HEK293 (cell line): ENCODE measurements around the gene SMTN.

Experiments used
- GLIS1 ChIP-seq: fragments of 450-650 bp; formaldehyde crosslinking; IDR thresholded peaks from 2 replicates; pipeline ENCODE4 v1.5.1; 2016; ENCODE audit warnings: missing biosample characterization, missing genetic modification characterization
- GLIS2 ChIP-seq: fragments of 450-650 bp; formaldehyde crosslinking; IDR thresholded peaks from 2 replicates; pipeline ENCODE4 v1.5.1; 2016; ENCODE audit warnings: missing biosample characterization, missing genetic modification characterization
- KLF1 ChIP-seq: fragments of 450-650 bp; formaldehyde crosslinking; IDR thresholded peaks from 2 replicates; pipeline ENCODE4 v1.5.1; 2016; ENCODE audit warnings: missing biosample characterization, missing genetic modification characterization
- KLF9 ChIP-seq: fragments of 450-650 bp; formaldehyde crosslinking; IDR thresholded peaks from 2 replicates; pipeline ENCODE4 v1.5.1; 2016; ENCODE audit warnings: missing biosample characterization, missing genetic modification characterization, low read depth
- PRDM6 ChIP-seq: fragments of 450-650 bp; formaldehyde crosslinking; IDR thresholded peaks from 2 replicates; pipeline ENCODE4 v1.5.1; 2017; ENCODE audit warnings: missing biosample characterization, missing genetic modification characterization
- SP3 ChIP-seq: fragments of 450-650 bp; formaldehyde crosslinking; IDR thresholded peaks from 2 replicates; pipeline ENCODE4 v1.5.1; 2016; ENCODE audit warnings: missing biosample characterization, missing genetic modification characterization
- TRIM28 ChIP-seq: IDR thresholded peaks from 2 replicates; pipeline ENCODE4 v1.6.1; 2011; ENCODE audit warnings: low read length, control low read depth, borderline replicate concordance
- ZBTB17 ChIP-seq: fragments of 450-650 bp; formaldehyde crosslinking; IDR thresholded peaks from 2 replicates; pipeline ENCODE4 v1.5.1; 2016; ENCODE audit warnings: missing biosample characterization, missing genetic modification characterization
- ZFHX2 ChIP-seq: fragments of 450-650 bp; formaldehyde crosslinking; conservative IDR thresholded peaks from 2 replicates; pipeline ENCODE4 v1.5.1; 2016; ENCODE audit warnings: missing biosample characterization, missing genetic modification characterization
- ZIC2 ChIP-seq: fragments of 450-650 bp; formaldehyde crosslinking; IDR thresholded peaks from 2 replicates; pipeline ENCODE4 v1.5.1; 2016; ENCODE audit warnings: missing biosample characterization, missing genetic modification characterization
- ZNF10 ChIP-seq: fragments of 450-650 bp; formaldehyde crosslinking; IDR thresholded peaks from 2 replicates; pipeline ENCODE4 v1.5.1; 2017; ENCODE audit warnings: missing biosample characterization, missing genetic modification characterization
- ZNF146 ChIP-seq: fragments of 450-650 bp; formaldehyde crosslinking; IDR thresholded peaks from 2 replicates; pipeline ENCODE4 v1.5.1; 2016; ENCODE audit warnings: missing biosample characterization, missing genetic modification characterization
- ZNF202 ChIP-seq: fragments of 450-650 bp; formaldehyde crosslinking; IDR thresholded peaks from 2 replicates; pipeline ENCODE4 v1.5.1; 2016; ENCODE audit warnings: missing biosample characterization, missing genetic modification characterization, borderline replicate concordance
- ZNF214 ChIP-seq: fragments of 450-650 bp; formaldehyde crosslinking; IDR thresholded peaks from 2 replicates; pipeline ENCODE4 v1.5.1; 2017; ENCODE audit warnings: missing biosample characterization, mild to moderate bottlenecking, missing genetic modification characterization, borderline replicate concordance
- ZNF274 ChIP-seq, 2 experiments: fragments of 200-500 bp in 1 of 2; fragments of 450-650 bp in 1 of 2; sonication (Bioruptor generic) in 1 of 2; formaldehyde crosslinking in 1 of 2; IDR thresholded peaks; 2 replicates each; pipeline versions ENCODE4 v1.5.1 to v1.6.1; 2014 to 2016; ENCODE audit warnings: borderline replicate concordance in 1 of 2, inconsistent platforms in 1 of 2, low read length in 1 of 2, missing biosample characterization in 1 of 2, missing genetic modification characterization in 1 of 2
- ZNF280C ChIP-seq: fragments of 450-650 bp; formaldehyde crosslinking; IDR thresholded peaks from 2 replicates; pipeline ENCODE4 v1.5.1; 2016; ENCODE audit warnings: missing biosample characterization, missing genetic modification characterization
- ZNF335 ChIP-seq: fragments of 450-650 bp; formaldehyde crosslinking; conservative IDR thresholded peaks from 2 replicates; pipeline ENCODE4 v1.5.1; 2016; ENCODE audit warnings: missing biosample characterization, missing genetic modification characterization
- ZNF341 ChIP-seq: fragments of 450-650 bp; formaldehyde crosslinking; IDR thresholded peaks from 2 replicates; pipeline ENCODE4; 2016; ENCODE audit warnings: low read depth, missing biosample characterization, missing genetic modification characterization
- ZNF391 ChIP-seq: fragments of 450-650 bp; formaldehyde crosslinking; IDR thresholded peaks from 2 replicates; pipeline ENCODE4 v1.5.1; 2016; ENCODE audit warnings: low read depth, missing biosample characterization, missing genetic modification characterization, borderline replicate concordance
- ZNF488 ChIP-seq: fragments of 450-650 bp; formaldehyde crosslinking; IDR thresholded peaks from 2 replicates; pipeline ENCODE4 v1.5.1; 2016; ENCODE audit warnings: missing biosample characterization, missing genetic modification characterization
- ZNF548 ChIP-seq: fragments of 450-650 bp; formaldehyde crosslinking; IDR thresholded peaks from 2 replicates; pipeline ENCODE4 v1.5.1; 2016; ENCODE audit warnings: missing biosample characterization, missing genetic modification characterization
- ZNF560 ChIP-seq: fragments of 450-650 bp; formaldehyde crosslinking; IDR thresholded peaks from 2 replicates; pipeline ENCODE4 v1.5.1; 2017; ENCODE audit warnings: missing biosample characterization, missing genetic modification characterization, borderline replicate concordance
- ZNF580 ChIP-seq: fragments of 450-650 bp; formaldehyde crosslinking; IDR thresholded peaks from 2 replicates; pipeline ENCODE4 v1.5.1; 2016; ENCODE audit warnings: missing biosample characterization, missing genetic modification characterization
- ZNF654 ChIP-seq: fragments of 450-650 bp; formaldehyde crosslinking; IDR thresholded peaks from 2 replicates; pipeline ENCODE4 v1.5.1; 2016; ENCODE audit warnings: low read depth, missing biosample characterization, missing genetic modification characterization
- ZNF658 ChIP-seq: fragments of 450-650 bp; formaldehyde crosslinking; IDR thresholded peaks from 2 replicates; pipeline ENCODE4; 2016; ENCODE audit warnings: missing biosample characterization, missing genetic modification characterization
- ZNF660 ChIP-seq: fragments of 450-650 bp; IDR thresholded peaks from 2 replicates; pipeline ENCODE4 v1.5.1; 2018; ENCODE audit warnings: missing biosample characterization, mild to moderate bottlenecking, missing genetic modification characterization
- ZNF664 ChIP-seq: fragments of 450-650 bp; formaldehyde crosslinking; IDR thresholded peaks from 2 replicates; pipeline ENCODE4 v1.5.1; 2016; ENCODE audit warnings: missing biosample characterization, missing genetic modification characterization
- ZNF692 ChIP-seq: fragments of 450-650 bp; formaldehyde crosslinking; IDR thresholded peaks from 2 replicates; pipeline ENCODE4 v1.5.1; 2016; ENCODE audit warnings: missing biosample characterization, missing genetic modification characterization
- ZNF777 ChIP-seq: fragments of 450-650 bp; formaldehyde crosslinking; IDR thresholded peaks from 2 replicates; pipeline ENCODE4 v1.5.1; 2017; ENCODE audit warnings: missing biosample characterization, missing genetic modification characterization, borderline replicate concordance
- ZSCAN16 ChIP-seq: fragments of 450-650 bp; formaldehyde crosslinking; IDR thresholded peaks from 2 replicates; pipeline ENCODE4 v1.5.1; 2016; ENCODE audit warnings: missing biosample characterization, missing genetic modification characterization
- TF ChIP-seq, protein P1 (sequence below): fragments of 450-650 bp; formaldehyde crosslinking; IDR thresholded peaks from 2 replicates; pipeline ENCODE4 v1.5.1; 2016; ENCODE audit warnings: missing biosample characterization, missing genetic modification characterization

Gene SMTN

GRCh38 chr22:31080848-31081649 lies at the start of gene SMTN (continued):
- TF ChIP-seq, protein P1, sequence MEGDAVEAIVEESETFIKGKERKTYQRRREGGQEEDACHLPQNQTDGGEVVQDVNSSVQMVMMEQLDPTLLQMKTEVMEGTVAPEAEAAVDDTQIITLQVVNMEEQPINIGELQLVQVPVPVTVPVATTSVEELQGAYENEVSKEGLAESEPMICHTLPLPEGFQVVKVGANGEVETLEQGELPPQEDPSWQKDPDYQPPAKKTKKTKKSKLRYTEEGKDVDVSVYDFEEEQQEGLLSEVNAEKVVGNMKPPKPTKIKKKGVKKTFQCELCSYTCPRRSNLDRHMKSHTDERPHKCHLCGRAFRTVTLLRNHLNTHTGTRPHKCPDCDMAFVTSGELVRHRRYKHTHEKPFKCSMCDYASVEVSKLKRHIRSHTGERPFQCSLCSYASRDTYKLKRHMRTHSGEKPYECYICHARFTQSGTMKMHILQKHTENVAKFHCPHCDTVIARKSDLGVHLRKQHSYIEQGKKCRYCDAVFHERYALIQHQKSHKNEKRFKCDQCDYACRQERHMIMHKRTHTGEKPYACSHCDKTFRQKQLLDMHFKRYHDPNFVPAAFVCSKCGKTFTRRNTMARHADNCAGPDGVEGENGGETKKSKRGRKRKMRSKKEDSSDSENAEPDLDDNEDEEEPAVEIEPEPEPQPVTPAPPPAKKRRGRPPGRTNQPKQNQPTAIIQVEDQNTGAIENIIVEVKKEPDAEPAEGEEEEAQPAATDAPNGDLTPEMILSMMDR: no peak
- TF ChIP-seq ZNF335 (tag by site-specific recombination): no peak; the same call in 1 of the 2 replicates
- no peak for TF ChIP-seq ZNF548
- TF ChIP-seq ZNF664 (tag by site-specific recombination): no peak
- no peak for TF ChIP-seq ZNF660
- peak; percentile 34; the same call in 1 of the 2 replicates for TF ChIP-seq ZIC2 (tag by site-specific recombination)
- TF ChIP-seq ZNF202: no peak
- no peak for TF ChIP-seq ZNF146 (tag by site-specific recombination)
- no peak for TF ChIP-seq ZNF10 (tag by site-specific recombination)
- peak; percentile 88 for TF ChIP-seq ZNF341
- no peak for TF ChIP-seq ZNF560 (tag by site-specific recombination)
- no peak for TF ChIP-seq ZNF280C
- TF ChIP-seq ZNF488 (tag by site-specific recombination): no peak
- TF ChIP-seq GLIS2: peak; percentile 66; the same call in 1 of the 2 replicates
- 0 out of 2 replicates have a peak, but pooled peaks have one; percentile 11 for TF ChIP-seq ZNF777 (tag by site-specific recombination)
- peak; percentile 45; the same call in 1 of the 2 replicates for TF ChIP-seq GLIS1
- no peak for TF ChIP-seq ZNF580
- no peak for TF ChIP-seq PRDM6
- peak; percentile 36; the same call in 1 of the 2 replicates for TF ChIP-seq ZNF391 (tag by site-specific recombination)
- TF ChIP-seq ZFHX2 (tag by site-specific recombination): peak; percentile 64
- TF ChIP-seq ZNF692 (tag by site-specific recombination): no peak
- no peak for TF ChIP-seq ZNF214
- TF ChIP-seq SP3 (tag by site-specific recombination): peak; percentile 94
- TF ChIP-seq KLF1 (tag by site-specific recombination): peak; percentile 59; the same call in 1 of the 2 replicates
- TF ChIP-seq ZSCAN16 (tag by site-specific recombination): no peak
- TF ChIP-seq ZBTB17 (tag by site-specific recombination): peak; percentile 24; the same call in 1 of the 2 replicates
- TF ChIP-seq ZNF658: no peak
- TF ChIP-seq KLF9 (tag by site-specific recombination): peak; percentile 67; the same call in 1 of the 2 replicates
- TF ChIP-seq ZNF654: no peak
- TF ChIP-seq ZNF274 (IDR thresholded peaks at IDR 0.05; ENCODE audit: low read length): no peak
- no peak for TF ChIP-seq ZNF274 (tag by site-specific recombination; IDR thresholded peaks at IDR 0.05; ENCODE audit: borderline replicate concordance)
- no peak for TF ChIP-seq TRIM28
